Dedifferentiated amniotic fluid mesenchymal stem cell (primary cell): ENCODE data around the gene ADAD1.

Experiments used
- DNase-seq: peaks from one replicate; pipeline ENCODE4 v3.0.0-alpha.2; 2016; ENCODE audit errors: extremely low spot score

ADAD1 gene

DNA sequence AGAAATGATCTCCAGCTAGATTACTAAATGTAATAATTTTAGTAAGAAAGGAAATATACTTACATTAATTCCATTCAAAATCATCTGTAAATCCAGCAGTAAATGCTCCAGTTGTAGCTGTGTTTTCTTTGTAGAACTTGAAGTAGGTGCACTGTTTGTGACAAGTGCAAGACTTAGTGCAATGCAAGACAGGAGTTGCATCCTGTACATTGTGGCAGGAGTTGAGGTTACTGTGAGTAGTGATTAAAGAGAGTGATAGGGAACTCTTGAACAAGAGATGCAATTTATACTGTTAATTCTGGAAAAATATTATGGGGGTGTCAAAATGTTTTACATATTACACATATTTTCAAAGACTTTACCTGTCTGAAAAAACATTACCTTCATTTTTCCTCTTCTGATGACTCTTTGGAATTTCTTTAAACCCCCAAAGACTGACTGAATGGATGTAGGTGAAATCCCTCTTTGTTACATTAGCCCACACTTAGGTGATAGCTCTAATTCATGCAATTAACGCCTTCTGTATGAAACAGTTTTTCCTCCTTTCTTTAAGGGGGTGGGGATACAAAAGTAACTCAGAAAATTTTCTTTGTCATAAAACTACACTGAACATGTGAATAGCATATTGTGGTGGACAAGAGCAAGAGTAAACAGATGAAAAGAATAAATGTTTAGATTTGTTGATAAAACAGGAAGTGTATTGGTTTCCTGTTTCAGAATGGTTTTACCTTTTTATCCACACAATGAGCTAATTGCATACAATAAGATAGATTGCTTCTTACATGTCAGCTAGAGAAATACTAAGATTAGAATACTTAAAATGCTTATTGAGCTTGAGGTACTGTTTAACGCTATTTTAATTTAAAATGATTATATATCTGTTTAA lies 77.7 kb downstream of the ADAD1 start, which contains the start of gene IL2:
TSS of gene IL2 (minus strand) at position 495 of the 886 bp plus-strand sequence. CDS start at position 210, 285 bp downstream.
- DNase-seq = no peak

- DNase-seq = no peak
Observed at GRCh38 chr4:122458625-122459024, 79.8 kb downstream of the ADAD1 start.

DNA sequence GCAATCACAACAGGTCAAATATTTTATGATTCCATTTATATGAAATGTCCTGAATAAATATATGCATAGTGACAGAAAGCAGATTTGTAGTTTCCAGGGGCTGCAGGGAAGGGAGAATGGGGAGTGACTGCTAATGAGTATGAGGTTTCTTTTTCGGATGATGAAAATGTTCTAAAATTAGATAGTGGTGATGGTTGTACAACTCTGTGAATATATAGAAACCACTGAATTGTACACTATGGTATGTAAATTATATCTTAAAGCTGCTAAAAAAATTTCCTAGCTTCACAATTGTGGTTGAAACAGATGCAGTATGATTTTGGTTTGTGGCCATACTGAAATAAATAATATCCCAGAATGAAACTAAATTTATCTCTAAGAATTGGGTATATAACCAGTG lies 90.6 kb downstream of the ADAD1 start:
- DNase-seq = no peak

DNA sequence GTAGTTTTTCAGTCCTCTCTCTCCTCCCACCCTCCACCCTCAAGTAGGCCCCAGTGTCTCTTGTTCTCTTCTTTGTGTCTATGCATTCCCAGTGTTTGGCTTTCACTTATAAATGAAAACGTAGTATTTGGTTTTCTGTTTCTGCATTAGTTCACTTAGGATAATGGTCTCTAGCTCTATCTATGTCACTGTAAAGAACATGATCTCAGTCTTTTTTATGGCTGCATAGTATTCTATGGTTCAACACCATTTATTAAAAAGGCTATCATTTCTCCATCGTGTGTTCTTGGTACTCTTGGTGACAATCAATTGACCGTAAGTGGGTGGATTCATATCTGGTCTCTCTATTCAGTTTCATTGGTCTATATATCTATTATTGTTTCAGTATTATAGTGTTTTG lies 96.4 kb downstream of the ADAD1 start:
- no peak for DNase-seq

- no peak for DNase-seq
Observed at GRCh38 chr4:122476126-122476525, 97.3 kb downstream of the ADAD1 start.

GRCh38 chr4:122476745-122477144 lies 97.9 kb downstream of the ADAD1 start:
- DNase-seq = no peak
